HG03378 (cell line): ENCODE results near the gene ADAM15.

Experiments used
- ATAC-seq: cut with Tn5 transposase; IDR thresholded peaks from one replicate; pipeline ENCODE4 v1.9.1; 2021; ENCODE audit warnings: mild to moderate bottlenecking, moderate library complexity; ENCODE audit not compliant: unreplicated experiment

The ADAM15 gene

DNA sequence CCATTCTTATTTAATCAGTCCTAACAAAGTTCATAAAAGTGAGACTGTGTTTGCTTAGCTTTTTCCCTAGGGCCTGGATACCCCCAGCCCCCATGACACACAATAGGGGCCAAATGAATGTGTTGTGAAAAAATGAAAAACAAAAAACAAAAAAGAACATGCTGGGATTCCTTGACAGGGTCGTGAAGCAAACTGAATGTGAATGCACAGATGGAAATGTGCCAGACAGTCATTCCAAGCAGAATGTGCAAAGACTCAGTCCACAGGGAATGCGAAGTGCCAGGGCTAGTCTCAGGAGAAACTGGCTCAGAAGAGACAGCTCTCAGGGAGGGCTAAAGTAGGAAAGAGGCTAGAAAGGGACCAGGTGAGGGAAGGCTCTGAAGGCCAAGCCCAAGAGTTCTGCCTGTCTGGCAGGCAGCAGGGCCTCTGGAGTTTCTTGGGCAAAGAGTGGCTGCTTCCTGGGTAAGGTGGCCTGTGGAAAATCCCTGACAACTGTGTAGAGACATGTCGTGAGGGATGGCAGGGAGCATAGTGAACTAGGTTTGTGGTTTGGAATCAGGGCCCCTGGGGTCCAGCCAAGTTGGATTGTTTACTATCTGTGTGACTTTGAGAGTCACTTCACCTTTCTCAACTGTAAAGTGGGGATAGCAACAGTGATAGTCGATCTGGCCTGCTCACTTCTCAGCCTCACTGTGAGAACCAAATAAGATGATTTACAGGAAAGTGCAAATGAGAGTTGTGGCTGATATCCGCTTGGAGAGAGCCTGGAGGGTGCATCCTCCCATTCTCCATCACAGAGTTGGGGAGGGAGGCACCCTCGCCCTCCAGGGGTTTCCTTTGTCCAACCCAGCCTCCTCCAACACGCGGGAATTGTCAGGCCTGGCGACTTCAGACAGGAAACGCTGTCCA, 1.2 kb upstream of the ADAM15 start:
- no peak for ATAC-seq

DNA sequence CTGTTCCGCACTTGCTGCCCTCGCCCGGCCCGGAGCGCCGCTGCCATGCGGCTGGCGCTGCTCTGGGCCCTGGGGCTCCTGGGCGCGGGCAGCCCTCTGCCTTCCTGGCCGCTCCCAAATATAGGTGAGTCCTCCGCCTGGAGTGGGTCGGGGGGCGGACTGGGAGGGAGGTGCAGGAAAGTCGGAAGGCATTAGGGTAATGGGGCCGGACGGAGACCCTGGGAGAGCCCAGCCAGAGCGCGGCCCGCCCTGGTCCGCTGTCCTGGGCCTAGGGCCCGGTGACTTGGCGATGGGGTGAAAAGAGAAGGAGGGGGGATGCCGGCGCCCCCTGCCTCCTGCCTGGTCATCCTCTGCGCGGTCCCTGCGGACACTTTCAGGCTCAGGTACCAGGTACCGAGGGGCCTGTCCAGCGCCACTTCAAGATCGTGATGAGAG, 243 bp downstream of the ADAM15 start:
- no peak for ATAC-seq

DNA sequence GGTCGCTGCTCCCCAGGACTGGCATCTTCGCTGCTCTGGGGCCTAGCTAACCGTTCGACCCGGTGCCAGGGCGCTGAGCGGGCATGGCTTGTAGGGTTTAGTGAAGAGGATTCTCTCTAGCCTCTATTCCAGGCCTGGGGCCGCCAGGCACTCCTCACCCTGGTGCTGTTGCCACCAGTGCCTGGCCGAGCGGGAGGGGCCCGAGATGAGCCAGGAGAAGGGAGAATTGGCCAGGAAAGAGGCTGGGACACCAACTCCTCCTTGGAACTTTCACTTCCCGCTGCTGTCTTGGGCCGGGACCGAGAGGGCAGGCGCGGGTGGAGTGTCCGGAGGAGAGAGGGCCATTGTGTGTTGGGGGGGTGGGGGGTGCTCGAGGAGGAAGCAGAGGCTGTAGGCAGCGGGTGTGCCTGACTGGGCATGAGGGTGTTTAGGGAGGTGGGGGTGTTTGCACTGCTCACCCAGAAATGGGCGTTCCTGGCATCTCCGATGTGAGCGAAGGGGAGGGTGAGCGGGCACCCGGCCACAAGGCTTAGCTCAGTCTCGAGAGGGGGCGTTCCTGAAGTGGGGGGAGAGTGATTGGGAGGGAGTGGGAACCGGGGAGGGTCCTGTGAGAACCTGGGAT, 772 bp downstream of the ADAM15 start:
- no peak for ATAC-seq

DNA sequence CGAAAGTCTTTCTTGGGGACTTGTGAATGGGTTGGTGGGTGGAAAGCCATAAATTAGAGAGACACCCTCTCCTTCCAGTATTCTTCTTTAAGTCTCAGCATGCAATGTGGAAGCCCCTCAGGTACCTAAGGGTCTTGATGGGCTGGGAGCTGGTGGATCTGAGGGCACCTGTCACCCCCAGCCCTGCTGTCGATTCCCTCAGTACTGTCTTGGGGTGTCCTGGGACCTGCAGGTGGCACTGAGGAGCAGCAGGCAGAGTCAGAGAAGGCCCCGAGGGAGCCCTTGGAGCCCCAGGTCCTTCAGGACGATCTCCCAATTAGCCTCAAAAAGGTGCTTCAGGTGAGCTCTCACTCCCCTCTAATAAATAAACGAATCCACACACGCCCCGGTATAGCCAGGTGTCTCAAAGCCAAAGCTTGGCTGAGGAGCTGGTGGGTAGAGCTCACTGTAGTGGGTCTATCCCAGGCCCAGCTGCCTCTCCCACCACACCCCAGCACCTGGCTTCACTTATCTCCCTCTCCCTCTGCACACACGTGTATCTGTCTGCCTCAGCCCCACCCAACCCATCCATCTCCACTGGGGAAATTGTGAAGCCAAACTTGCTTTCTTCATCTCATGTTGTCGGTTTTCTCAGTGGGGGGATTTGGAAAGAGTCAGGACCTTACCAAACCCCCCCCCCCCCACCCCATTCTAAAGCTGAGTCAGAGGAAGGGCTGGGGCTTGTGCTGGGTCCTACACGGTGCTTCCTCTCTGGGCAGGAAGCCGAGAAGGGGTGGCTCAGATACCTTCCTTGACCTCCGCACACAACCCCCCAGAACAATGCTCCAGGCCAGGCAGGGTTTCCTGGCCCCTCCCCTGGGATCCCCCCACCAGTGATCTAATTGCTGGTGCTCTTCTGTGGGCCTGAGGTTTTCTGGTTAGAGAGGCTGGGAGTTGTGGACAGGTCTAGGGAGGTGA, 1.6 kb downstream of the ADAM15 start:
- ATAC-seq, result no peak

DNA sequence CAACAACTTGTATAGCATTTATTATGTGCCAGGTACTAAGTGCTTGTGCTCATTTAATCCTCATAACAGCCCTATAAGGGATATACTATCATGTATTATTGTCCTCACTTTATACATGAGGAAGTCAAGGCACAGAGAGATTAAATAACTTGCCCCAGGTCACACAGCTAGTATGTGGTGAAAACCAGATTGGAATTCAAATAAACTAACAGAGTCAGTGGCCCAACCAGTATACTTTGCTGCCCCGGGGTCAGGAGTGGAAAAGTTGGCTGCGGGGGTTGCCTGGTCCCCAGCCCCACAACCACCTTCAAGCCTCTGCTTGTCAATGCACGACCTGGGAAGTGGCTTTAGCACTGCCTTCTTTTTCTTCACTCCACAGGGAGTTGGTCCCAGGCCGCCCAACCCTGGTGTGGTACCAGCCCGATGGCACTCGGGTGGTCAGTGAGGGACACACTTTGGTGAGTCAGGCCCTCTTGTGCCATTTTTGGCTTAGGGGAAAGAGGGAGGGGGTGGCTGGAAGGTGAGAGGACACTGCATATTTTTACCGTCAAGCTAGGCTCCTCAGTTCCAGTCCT, 2.5 kb downstream of the ADAM15 start:
- no peak for ATAC-seq

DNA sequence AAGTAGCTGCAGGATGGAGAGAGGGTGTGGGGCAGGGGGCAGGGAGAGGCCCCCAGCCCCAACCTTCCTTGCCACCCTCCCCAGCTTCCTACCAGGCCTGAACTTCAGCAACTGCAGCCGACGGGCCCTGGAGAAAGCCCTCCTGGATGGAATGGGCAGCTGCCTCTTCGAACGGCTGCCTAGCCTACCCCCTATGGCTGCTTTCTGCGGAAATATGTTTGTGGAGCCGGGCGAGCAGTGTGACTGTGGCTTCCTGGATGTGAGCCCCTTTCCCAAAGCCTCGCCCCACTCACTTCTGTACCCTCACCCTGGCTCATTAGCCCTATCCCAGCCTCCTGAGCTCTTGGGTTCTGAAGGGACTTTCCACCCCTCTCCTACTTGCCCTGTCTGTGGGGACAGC, 6.0 kb downstream of the ADAM15 start:
- no peak for ATAC-seq

DNA sequence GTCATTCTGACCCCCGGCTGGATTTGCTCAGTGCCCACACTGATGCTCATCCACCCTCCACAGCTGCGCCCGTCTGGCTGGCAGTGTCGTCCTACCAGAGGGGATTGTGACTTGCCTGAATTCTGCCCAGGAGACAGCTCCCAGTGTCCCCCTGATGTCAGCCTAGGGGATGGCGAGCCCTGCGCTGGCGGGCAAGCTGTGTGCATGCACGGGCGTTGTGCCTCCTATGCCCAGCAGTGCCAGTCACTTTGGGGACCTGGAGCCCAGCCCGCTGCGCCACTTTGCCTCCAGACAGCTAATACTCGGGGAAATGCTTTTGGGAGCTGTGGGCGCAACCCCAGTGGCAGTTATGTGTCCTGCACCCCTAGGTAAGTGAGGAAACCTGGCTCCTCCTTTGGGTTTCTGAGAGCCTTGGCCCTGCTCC, 6.7 kb downstream of the ADAM15 start:
- no peak for ATAC-seq

DNA sequence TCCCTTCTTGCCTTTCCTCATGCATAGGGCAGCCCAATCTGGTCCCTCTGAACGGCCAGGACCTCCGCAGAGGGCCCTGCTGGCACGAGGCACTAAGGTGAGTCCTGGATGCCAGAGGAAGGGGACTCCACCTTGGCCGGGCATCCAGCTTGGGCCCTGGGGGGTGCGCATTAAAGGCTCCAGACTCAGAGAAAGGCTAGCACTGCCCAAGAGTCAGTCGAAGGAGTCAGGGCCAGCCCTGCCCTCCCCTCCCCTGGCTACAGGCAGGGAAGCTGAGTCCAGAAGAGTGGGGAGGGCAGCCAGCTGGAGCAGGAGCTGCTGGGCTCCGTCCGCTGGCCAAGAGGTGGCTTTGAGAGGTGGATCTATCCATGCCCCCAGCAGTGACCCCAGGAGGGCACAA, 9.6 kb downstream of the ADAM15 start:
- no peak for ATAC-seq

DNA sequence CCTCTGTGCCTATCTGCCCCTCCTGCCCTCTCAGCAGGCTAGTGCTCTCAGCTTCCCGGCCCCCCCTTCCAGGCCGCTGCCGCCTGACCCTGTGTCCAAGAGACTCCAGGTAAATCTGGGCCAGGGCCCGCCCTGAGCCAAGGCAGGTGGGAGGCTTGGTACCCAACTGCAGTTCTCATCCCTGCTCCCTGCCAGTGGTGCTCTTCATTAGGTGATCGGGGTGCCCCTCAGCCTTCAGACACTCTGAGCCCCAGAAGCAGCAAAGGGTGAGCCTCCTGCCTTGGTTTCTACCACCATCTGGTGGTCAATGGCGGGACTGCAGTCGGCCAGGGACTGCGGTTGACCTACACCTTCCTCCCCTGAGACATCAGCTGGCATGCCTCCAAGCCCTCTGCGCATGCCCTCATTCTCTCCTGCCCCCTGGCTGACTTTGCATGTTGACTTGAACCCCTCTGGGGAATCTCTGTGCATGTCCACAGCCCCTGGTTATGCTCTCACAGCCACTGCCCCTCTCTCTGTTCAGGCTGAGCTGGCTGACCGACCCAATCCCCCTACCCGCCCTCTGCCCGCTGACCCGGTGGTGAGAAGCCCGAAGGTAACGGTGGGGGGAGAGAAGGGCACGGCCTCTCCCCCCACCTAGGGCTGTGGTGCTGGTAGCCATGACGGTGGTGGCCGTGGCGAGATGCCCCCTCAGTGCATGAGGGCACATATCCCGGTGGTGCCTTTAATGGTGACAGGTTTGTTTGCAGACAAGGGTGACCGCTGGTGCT, 10.4 kb downstream of the ADAM15 start:
- peak; percentile 48 for ATAC-seq

DNA sequence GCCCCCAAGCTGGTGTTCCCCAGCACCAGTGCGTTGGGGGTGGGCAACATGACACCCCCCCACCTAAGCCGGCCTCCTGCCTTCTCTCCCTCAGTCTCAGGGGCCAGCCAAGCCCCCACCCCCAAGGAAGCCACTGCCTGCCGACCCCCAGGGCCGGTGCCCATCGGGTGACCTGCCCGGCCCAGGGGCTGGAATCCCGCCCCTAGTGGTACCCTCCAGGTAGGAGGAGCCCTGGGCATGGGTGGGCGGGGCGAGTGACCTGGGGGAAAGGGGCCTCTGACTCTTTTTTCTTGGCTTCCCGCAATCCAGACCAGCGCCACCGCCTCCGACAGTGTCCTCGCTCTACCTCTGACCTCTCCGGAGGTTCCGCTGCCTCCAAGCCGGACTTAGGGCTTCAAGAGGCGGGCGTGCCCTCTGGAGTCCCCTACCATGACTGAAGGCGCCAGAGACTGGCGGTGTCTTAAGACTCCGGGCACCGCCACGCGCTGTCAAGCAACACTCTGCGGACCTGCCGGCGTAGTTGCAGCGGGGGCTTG, 11.1 kb downstream of the ADAM15 start:
- no peak for ATAC-seq

DNA sequence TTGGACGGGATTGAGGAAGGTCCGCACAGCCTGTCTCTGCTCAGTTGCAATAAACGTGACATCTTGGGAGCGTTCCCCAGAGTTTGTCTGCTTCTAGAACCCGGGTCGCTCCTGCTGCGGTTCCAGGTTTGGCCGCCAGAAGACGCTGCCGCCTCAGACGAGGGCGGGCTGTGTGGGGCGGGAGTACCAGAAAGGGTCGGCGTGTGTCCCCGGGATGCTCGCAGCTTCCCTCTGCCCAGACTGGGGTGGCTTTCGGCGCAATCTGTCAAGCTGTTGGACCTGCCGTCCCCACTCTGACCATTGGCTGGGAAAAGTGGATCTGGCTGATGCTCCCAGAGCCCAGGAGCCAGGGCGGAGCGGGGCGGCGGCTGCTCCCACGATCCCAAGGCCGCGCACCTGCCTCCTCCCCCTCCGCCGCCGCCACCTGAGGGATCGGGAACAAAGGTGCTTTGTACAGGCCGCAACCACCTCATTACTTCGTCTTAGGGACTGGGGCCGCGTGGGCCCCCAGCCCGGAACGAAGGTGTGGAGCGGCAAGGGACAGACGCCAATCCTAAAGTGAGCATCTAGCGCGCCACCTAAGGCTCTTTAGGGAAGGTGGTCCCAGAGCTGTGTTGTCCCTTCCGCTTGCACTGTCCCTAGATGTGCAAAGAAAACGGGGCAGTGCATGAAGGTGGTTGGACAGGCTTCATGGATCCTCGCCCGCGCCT, 11.7 kb downstream of the ADAM15 start:
- no peak for ATAC-seq

DNA sequence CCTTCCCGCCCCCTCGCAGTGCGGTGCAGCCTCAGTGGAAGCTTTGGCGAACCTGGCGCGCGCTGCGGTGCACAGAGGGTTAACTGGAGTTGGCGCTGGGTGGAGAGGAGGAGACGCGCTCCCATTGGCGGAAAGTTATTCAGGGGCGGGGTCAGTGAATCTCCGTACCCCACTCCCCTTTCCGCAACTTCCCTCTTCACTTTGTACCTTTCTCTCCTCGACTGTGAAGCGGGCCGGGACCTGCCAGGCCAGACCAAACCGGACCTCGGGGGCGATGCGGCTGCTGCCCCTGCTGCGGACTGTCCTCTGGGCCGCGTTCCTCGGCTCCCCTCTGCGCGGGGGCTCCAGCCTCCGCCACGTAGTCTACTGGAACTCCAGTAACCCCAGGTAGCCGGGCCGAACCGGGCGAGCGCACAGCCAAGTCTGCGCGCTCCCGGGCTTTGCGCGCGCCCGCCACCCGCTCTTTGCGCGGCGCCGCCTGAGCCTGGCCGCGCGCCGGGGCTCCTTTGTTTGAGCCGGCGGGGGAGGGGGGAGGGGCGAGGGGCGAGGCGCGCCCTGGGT, 12.5 kb downstream of the ADAM15 start, which contains the start of gene EFNA4:
TSS of gene EFNA4 (plus strand) at position 191 of the 561 bp plus-strand sequence. CDS start at position 275, 84 bp downstream.
- no peak for ATAC-seq

DNA sequence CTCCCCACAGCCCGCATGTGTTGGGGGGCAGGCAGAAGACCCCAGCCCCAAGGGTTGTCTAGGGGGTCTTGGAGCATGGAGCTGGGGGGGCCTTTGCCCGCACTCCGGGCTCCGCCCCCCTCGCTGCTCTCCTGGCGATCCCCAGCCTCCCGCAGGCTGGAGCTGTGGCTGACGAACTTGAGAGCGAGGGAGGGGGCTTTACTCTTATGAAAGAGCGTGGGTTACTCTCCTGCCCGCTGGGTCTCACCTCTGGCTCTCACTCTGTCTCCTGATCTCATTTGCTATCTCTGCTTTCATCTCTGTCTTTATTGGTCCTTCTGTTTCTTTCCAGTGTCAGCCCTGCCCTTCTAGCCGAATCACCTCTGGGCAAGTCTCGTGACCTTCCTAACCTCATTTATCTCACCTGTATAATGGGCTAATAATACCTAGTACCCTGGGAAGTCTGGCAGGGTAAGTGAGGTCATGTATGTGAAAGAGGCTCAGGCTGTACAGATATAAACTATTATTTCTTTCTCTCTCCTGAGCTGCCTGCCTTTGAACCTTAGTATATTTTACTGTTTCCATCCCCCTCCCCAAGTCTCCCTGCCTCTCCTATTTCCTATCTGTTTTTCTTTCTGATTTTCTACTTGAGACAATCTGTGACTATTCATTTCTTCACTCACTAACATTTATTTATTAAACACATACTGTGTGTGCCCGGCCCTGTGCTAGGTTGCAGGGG, 13.2 kb downstream of the ADAM15 start:
- ATAC-seq, result no peak

DNA sequence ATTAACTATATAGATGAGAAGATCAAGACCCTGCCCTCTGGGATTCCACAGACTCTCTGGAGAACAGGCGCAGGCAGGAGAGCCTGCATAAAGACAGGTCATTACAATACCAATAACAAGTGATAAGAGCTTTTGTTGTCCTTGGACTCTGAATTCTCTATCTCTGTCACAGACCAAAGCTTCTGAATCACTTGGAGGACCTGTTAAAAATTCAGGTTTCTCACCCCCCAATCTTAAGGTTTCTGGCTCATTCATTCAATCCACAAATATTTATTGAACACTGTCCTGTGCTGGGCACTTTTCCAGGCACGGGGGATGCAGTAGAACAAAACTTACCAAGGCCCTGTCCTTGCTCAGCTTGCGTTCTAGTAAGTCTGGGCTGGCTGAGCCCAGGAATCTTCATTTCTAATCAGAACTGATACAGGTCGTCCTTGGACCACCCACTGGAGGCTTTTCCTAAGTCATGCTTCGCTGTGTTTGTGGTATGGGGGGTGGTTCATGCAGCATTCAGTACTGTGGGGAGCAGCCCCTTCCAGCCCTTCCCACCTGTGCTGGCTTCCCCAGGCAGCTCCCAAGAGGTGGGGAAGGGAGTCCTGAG, 13.8 kb downstream of the ADAM15 start:
- no peak for ATAC-seq

DNA sequence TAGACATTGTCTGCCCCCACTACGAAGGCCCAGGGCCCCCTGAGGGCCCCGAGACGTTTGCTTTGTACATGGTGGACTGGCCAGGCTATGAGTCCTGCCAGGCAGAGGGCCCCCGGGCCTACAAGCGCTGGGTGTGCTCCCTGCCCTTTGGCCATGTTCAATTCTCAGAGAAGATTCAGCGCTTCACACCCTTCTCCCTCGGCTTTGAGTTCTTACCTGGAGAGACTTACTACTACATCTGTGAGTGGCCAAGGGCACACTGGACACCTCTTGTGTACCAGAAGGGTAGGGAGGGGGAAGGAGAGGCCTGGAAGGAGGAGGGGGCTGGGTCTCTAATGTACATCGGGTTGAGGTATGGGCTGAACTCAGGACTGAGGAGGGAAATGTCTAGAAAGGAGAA, 15.7 kb downstream of the ADAM15 start:
- ATAC-seq, result no peak

DNA sequence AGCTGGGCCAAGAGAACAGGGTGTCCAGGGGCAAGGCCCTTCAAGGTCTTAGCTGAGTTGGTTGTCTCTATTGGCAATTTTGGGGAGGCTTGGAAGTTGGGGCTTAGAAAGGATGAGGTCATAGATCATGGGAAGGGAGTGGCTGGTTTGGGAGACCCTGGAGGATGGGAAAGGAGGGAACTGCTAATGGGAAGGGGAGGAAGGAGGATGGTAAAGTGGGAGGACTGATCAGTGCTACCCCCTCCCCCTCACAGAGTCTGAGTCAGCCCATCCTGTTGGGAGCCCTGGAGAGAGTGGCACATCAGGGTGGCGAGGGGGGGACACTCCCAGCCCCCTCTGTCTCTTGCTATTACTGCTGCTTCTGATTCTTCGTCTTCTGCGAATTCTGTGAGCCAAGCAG, 17.5 kb downstream of the ADAM15 start:
- no peak for ATAC-seq

DNA sequence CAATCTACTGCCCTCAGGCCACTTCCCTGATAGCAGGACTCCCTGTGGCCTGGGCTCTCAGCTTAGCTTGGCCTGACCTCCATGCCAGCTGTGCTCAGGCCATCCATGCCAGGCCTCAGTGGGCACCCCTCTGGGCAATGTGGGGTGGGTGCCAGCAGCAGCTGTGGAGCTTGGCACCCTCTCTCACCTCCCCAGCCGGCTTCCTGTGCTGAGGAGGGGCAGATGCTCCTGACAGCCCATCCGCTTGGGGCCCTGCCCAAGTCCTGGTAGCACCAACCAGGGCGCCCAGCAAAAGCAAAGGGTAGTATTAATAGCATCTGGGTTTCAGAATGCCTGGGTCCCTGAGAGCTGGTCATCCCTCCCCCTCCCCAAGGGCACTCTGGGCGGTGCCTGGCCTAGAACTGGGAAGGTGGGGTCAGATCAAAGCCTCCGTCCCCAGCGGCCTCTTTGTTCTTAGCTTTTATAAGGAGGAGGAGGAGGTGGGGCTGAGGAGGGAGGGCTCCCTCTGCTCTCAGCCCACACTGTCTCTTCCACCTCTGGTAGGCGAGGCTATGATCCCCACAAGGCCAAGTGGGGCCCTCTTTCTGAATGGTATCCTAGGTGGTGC, 18.5 kb downstream of the ADAM15 start:
- ATAC-seq, result no peak
